Measurements from ENCODE around the gene ARHGAP22.

- TF ChIP-seq CTCF (IDR thresholded peaks at IDR 0.05; ENCODE audit: low read depth, low read length, missing input control) = no peak
- no peak for TF ChIP-seq ATF3 (IDR thresholded peaks at IDR 0.05)
- TF ChIP-seq REST (IDR thresholded peaks at IDR 0.05) = peak; percentile 45
- TF ChIP-seq YY1 (IDR thresholded peaks at IDR 0.05) = peak; percentile 40
- TF ChIP-seq, protein P1, sequence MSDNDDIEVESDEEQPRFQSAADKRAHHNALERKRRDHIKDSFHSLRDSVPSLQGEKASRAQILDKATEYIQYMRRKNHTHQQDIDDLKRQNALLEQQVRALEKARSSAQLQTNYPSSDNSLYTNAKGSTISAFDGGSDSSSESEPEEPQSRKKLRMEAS (IDR thresholded peaks at IDR 0.05) = no peak
- TF ChIP-seq RAD21 (IDR thresholded peaks at IDR 0.05) = peak in 1 of 2 donors; percentile 37
- TF ChIP-seq, protein P2, sequence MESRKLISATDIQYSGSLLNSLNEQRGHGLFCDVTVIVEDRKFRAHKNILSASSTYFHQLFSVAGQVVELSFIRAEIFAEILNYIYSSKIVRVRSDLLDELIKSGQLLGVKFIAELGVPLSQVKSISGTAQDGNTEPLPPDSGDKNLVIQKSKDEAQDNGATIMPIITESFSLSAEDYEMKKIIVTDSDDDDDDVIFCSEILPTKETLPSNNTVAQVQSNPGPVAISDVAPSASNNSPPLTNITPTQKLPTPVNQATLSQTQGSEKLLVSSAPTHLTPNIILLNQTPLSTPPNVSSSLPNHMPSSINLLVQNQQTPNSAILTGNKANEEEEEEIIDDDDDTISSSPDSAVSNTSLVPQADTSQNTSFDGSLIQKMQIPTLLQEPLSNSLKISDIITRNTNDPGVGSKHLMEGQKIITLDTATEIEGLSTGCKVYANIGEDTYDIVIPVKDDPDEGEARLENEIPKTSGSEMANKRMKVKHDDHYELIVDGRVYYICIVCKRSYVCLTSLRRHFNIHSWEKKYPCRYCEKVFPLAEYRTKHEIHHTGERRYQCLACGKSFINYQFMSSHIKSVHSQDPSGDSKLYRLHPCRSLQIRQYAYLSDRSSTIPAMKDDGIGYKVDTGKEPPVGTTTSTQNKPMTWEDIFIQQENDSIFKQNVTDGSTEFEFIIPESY (IDR thresholded peaks at IDR 0.05) = peak; percentile 42
- no peak for TF ChIP-seq GABPA (IDR thresholded peaks at IDR 0.05 in 1 of 2, conservative IDR thresholded peaks at IDR 0.05 in 1 of 2)
- peak; percentile 81 for TF ChIP-seq SP1 (IDR thresholded peaks at IDR 0.05)
- peak; percentile 62 to 76 for TF ChIP-seq HNF4A (conservative IDR thresholded peaks at IDR 0.05)
- TF ChIP-seq TAF1 (conservative IDR thresholded peaks at IDR 0.05) = no peak
- TF ChIP-seq JUND (IDR thresholded peaks at IDR 0.05) = peak; percentile 55 to 78
- TF ChIP-seq EGR1 (IDR thresholded peaks at IDR 0.05; ENCODE audit: low read depth in 2 of 2) = peak in 1 of 2 donors; percentile 18
- peak; percentile 87 to 92 for TF ChIP-seq RXRA (IDR thresholded peaks at IDR 0.05)
Observed at GRCh38 chr10:48484911-48485310, 120.0 kb downstream of the ARHGAP22 start.
